Activated naive CD4-positive, alpha-beta T cell treated with anti-CD3 and anti-CD28 coated beads, Interleukin-2, amount 50 U/mL, for 72 hours (primary cell): Measurements from ENCODE around the gene KCNH6. TPM values are rescaled to one million over a fixed set of nuclear protein-coding genes. Genes with fewer than 3 reads are reported as not detected.
A peak's percentile ranks its signal among the peaks of the same experiment; 100 is the strongest.

Experiments used
- ATAC-seq, 2 donors: fragments of 150-1000 bp; cut with Tn5 transposase; 2 replicates each; pipeline ENCODE4 v1.10.0; 2021; ENCODE audit warnings: mild to moderate bottlenecking in 2 of 2, moderate library complexity in 2 of 2
- DNase-seq, 2 donors: peaks; one replicate each; pipeline ENCODE4 v3.0.0; 2021 to 2022; ENCODE audit warnings: low spot score in 2 of 2
- H3K27ac Mint-ChIP-seq, 2 donors: one replicate each; pipeline ENCODE4 v1.8.0; 2022; ENCODE audit warnings: mild to moderate bottlenecking in 2 of 2, mixed read lengths in 2 of 2
- H3K36me3 Mint-ChIP-seq, 2 donors: one replicate each; pipeline ENCODE4 v1.8.0; 2022; ENCODE audit warnings: mixed read lengths in 2 of 2
- H3K9me3 Mint-ChIP-seq, 2 donors: one replicate each; pipeline ENCODE4 v1.8.0; 2022; ENCODE audit warnings: mixed read lengths in 2 of 2
- total RNA-seq, 2 donors: library from RNA; stranded (reverse); gene quantifications; one replicate each; pipeline ENCODE4 v1.2.3, GENCODE V29; 2022

KCNH6 gene
- under 1 TPM in 1 of 2 donors, not detected in 1; 0.08 TPM for total RNA-seq

- Mint-ChIP-seq H3K9me3 (no peaks in the 10 kb centered on the region), H3K36me3 (no peaks in the 10 kb centered on the region), H3K27ac (no peak within 1 kb of the TSS)
- ATAC-seq (peak in 1 of 2 donors; percentile 53), DNase-seq (no peak)
Measured at GRCh38 chr17:63523253-63523855, at the start of gene KCNH6. KCNH6 (plus strand) TSS chr17:63523358; CDS start chr17:63523414, 56 bp downstream.

- Mint-ChIP-seq H3K9me3 (no peaks in the 10 kb centered on the region), H3K36me3 (no peaks in the 10 kb centered on the region), H3K27ac (no peak overlapping the region)
- ATAC-seq (no peak), DNase-seq (no peak)
Measured at GRCh38 chr17:63474174-63474573, 49.0 kb upstream of the KCNH6 start.

- DNase-seq (no peak), ATAC-seq (no peak)
- Mint-ChIP-seq H3K9me3 (no peaks in the 10 kb centered on the region), H3K36me3 (no peaks in the 10 kb centered on the region), H3K27ac (no peak overlapping the region)
Measured at GRCh38 chr17:63474586-63475460, 48.3 kb upstream of the KCNH6 start.

GRCh38 chr17:63475491-63476412 lies 47.4 kb upstream of the KCNH6 start:
- H3K27ac Mint-ChIP-seq, result no peak overlapping the region
- H3K9me3 Mint-ChIP-seq, result no peaks in the 10 kb centered on the region
- ATAC-seq, result no peak
- no peaks in the 10 kb centered on the region for H3K36me3 Mint-ChIP-seq
- no peak for DNase-seq

GRCh38 chr17:63476459-63476853 lies 46.7 kb upstream of the KCNH6 start:
- Mint-ChIP-seq H3K36me3 (no peaks in the 10 kb centered on the region), H3K27ac (no peak overlapping the region), H3K9me3 (no peaks in the 10 kb centered on the region)
- peak in 1 of 2 donors; percentile 18 for ATAC-seq
- DNase-seq, result no peak

GRCh38 chr17:63476854-63477479 lies 46.2 kb upstream of the KCNH6 start, which contains the start of gene ACE:
ACE (plus strand) TSS chr17:63477061; CDS start chr17:63477095, 34 bp downstream.
- H3K36me3 Mint-ChIP-seq, result no peaks in the 10 kb centered on the region
- H3K27ac Mint-ChIP-seq, result no peak within 1 kb of the TSS
- DNase-seq, result peak in 1 of 2 donors; percentile 29
- no peaks in the 10 kb centered on the region for H3K9me3 Mint-ChIP-seq
- ATAC-seq, result peak; percentile 38 to 66

GRCh38 chr17:63477480-63478440 lies 45.4 kb upstream of the KCNH6 start:
- no peaks in the 10 kb centered on the region for H3K9me3 Mint-ChIP-seq
- DNase-seq (peak in 1 of 2 donors; percentile 18), ATAC-seq (peak in 1 of 2 donors; percentile 36)
- no peak overlapping the region for H3K27ac Mint-ChIP-seq
- no peaks in the 10 kb centered on the region for H3K36me3 Mint-ChIP-seq

- DNase-seq (peak; percentile 65 to 76), ATAC-seq (peak; percentile 83)
- Mint-ChIP-seq H3K9me3 (no peaks in the 10 kb centered on the region), H3K36me3 (no peaks in the 10 kb centered on the region), H3K27ac (no peak overlapping the region)
Measured at GRCh38 chr17:63478814-63479494, 44.2 kb upstream of the KCNH6 start.

- DNase-seq (no peak), ATAC-seq (no peak)
- H3K36me3 Mint-ChIP-seq, result no peaks in the 10 kb centered on the region
- no peaks in the 10 kb centered on the region for H3K9me3 Mint-ChIP-seq
- H3K27ac Mint-ChIP-seq, result no peak overlapping the region
Measured at GRCh38 chr17:63479495-63480184, 43.5 kb upstream of the KCNH6 start.

GRCh38 chr17:63480192-63480784 lies 42.9 kb upstream of the KCNH6 start:
- Mint-ChIP-seq H3K36me3 (no peaks in the 10 kb centered on the region), H3K27ac (no peak overlapping the region), H3K9me3 (no peaks in the 10 kb centered on the region)
- DNase-seq (no peak), ATAC-seq (no peak)

- no peak for DNase-seq
- H3K27ac Mint-ChIP-seq, result no peak overlapping the region
- no peaks in the 10 kb centered on the region for H3K36me3 Mint-ChIP-seq
- H3K9me3 Mint-ChIP-seq, result no peaks in the 10 kb centered on the region
- ATAC-seq, result no peak
Measured at GRCh38 chr17:63480826-63481487, 42.2 kb upstream of the KCNH6 start.

- Mint-ChIP-seq H3K9me3 (no peaks in the 10 kb centered on the region), H3K36me3 (no peaks in the 10 kb centered on the region)
- no peak for DNase-seq
Measured at GRCh38 chr17:63481488-63481870, 41.7 kb upstream of the KCNH6 start.

GRCh38 chr17:63482509-63482908 lies 40.6 kb upstream of the KCNH6 start:
- H3K36me3 Mint-ChIP-seq, result no peaks in the 10 kb centered on the region
- H3K27ac Mint-ChIP-seq, result peak overlapping the region in 1 of 2 donors; percentile 2
- no peaks in the 10 kb centered on the region for H3K9me3 Mint-ChIP-seq
- no peak for DNase-seq
- no peak for ATAC-seq

More at GRCh38 chr17:63481488-63481870, 41.7 kb upstream of the KCNH6 start:
- H3K27ac Mint-ChIP-seq, result no peak overlapping the region
- no peak for ATAC-seq

GRCh38 chr17:63483038-63483437 lies 40.1 kb upstream of the KCNH6 start:
- ATAC-seq, result no peak
- no peak for DNase-seq
- Mint-ChIP-seq H3K27ac (peak overlapping the region in 1 of 2 donors; percentile 5), H3K36me3 (no peaks in the 10 kb centered on the region), H3K9me3 (no peaks in the 10 kb centered on the region)
